ENCODE measurements around the gene UBE3D.
"Not testable (repeated sequence)": the region's sequence is repeated elsewhere in the genome, so short reads cannot be mapped to it uniquely, and the experiment has no call there.

The UBE3D gene

DNA sequence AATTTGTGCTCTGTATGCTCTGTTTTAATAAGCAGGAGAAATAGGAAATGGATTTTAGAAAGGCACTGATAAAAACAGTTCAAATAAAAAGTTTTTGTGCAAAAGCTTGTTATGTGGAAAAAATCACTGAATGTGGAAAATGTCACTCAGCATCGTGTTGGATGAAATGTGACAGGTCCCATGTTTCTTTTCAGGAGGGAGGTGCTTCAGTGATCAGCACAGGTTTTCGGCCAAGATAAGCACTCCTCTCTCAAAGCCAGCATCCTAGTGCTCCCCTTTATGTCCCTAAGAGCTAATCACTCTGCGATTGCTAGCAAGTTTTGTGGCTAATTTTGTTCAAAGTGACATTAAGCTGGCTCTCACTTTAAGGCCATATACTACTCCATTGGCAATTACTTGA is 12.0 kb downstream of the UBE3D start:
- no peak for DNase-seq

DNA sequence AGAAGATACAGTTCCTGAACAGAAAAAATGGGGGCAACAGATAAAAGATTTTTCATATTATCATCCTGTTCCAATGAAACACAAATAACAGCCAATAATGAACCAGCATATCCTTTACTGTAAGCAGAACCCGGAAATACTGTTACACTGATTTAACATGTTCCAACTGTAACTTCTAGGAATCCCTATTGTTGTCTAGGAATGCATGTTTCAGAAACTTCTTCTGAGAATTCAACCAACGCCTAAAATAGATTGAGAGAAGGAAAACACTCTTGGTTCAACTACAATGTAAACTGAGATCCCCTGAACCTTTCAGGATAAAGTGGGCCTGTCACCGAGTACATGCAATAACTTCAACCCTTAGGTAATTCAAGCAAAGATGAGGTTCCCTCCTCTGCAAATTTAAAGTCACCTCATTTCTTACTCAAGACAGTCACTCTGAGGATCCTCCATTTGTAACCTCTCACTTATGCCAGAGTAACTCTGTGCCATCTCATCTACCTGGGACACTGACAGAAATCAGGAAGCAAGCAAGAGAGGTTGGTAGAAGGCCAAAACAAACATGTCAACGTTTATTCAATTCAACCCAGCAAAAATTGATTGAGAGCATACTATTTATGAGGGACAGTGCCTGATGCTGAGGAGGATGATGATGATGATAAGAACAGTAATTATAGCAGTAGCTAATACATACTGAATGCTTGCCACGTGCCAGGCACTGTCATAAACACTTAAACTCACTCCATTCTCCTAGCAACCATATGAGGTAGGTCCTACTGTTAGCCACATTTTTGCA is 14.1 kb downstream of the UBE3D start:
- no peak for DNase-seq

DNA sequence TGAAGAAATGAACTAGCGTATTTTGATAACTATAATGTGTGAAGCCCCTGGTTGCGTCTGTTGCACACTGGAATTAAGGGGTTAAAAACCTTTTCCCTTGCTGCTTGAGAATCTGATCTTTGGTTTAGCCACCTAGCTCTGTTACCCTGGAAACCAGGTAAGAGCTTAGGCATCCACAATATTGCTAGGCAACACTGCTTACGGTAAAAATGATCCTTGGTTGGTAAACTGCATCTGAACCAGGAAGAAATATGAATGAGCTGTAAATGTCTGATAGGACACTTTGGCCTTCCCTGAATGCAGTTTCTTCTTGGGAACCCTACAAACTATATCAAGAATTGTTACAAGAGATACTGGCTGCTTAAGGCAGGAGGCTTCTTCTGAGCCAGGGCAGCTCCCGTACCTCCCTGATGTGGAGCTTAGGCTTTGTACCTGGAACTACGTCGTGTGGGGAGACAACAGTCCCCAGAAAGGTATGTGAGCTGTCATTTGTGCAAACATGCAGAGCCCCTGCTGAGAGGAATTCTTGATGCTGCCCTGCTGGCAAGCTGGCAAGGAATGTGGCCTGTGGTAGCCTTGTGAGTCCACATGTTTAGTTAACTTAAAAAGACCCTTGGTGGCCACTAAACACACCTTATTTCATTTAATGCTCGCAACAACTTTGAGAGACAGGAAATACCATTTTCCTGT is 18.4 kb downstream of the UBE3D start:
- DNase-seq, result no peak

DNA sequence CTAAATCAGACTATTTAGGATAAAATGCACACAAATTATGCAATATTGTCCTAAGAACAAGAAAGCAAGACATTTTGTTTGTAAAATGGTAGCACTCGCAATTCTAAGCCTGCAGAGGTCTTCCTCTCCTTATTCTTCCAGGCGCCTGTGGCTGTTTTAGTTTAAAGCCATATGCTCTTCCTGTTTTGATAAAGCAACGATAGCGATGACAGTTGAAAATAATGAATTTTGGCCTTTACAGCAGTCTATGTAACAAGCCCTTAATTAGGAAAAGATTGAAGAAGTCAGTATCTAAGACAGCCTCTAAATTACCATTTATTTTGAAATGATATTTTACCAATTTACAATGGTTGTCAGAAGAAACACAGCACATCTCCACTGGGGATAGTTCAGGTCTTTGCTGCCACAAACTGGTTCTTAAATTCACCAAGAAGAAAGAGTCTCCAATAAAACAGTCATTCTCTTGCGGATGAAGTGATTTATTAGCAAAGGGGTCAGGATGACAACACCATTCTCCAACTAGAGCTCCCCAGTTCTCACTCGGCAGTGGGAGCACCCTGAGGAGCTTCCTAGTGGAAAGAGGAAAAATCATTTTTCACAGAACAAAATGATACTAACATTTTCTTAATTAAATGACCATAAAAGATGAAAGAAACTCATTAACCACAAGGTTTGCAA is 21.4 kb downstream of the UBE3D start:
- no peak for DNase-seq

DNA sequence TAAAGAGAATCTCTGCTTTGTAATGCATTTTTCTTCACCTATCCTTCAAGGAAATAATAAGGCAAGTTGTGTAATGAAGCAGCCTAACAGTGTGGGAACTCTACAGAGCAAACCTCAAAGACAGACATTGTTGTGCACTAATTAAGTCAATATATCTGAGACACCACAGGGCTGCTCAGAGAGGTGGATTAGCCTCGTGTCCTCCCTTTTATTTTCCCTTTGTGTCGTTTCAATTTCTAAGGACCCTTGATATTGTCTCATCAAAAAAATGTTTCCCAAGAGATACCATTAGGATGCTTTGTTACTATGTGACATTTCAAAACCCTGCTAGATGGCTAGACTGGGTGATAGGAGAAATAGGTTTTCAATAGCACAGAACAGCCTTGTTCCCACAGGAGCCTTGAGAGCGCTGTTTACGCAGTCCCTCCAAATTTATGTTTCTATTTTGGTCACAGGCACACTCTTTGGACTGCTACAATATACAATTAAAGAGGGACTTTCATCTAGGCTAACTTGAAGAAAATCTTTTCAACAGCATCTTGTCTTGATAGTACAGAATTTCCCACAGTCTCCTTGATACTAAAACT is 23.1 kb downstream of the UBE3D start:
- DNase-seq, result peak; percentile 25

DNA sequence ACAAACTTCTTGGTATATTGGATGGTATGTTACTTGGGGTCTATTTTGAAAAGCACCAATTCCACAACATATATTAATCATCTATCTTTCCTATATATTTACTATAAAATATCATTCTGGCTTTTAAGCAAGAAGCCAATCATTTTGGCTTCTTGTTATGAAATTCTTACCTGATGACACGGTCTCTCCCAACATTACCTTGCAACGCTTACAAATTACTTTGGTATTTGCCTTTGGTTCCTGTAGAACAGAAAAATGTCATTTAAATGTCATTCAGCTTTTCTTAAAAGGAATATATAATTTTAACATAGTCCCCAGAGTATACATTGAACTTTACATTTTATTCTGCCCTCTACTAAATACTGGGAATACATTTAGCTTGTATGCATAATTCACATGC is 27.4 kb downstream of the UBE3D start:
- no peak for DNase-seq

DNA sequence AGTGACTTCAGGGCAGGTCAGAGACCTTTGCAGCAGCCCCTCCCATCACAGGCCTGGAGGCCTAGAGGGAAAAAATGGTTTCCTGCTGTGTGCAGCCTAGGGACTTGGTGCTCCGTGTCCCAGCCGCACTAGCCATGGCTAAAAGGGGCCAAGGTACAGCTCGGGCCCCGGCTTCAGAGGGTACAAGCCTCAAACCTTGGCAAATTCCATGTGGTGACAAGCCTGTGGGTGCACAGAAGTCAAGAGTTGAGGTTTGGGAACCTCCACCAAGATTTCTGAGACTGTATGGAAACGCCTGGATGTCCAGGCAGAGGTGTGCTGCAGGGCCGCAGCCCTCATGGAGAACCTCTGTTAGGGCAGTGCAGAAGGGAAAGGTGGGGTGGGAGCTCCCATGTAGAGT is 34.0 kb downstream of the UBE3D start:
- DNase-seq, result no peak

DNA sequence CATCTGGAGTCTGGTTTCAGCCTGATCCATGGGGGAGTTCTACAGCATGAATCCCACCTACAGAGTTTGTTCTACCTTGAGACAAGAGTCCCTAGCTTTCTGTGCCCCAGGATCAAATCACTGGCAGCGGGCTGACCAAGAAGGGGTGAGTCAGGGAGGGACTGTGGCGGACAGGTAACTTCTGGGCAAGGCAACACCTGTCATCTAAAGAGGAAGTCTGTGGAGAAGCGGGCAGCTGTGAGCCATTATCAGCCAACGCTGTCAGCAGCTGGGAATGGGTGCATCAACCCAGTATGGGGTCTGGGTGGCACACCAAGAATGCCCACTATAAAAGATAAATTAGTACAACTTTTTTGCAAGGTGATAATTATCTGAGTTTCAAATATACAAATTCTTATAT is 45.9 kb downstream of the UBE3D start:
- DNase-seq, result no peak

DNA sequence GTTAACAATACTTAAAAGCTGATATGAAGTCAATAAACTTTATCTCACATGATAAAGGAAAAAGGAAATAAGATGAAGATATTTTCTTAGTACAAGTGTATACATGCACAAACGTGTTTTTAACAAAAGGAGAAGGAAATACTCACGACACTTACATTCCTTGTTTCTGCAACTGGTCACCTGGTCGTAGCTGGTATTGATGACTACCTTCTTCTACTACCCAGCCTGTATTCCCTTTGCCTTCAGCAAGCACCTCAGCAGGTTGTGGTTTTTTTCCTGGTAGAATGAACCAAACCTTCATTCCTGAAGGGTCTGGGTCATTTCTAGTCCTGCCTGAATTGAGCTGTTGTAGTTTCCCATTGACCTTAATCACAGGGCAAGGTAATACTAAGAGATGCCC is 54.5 kb downstream of the UBE3D start:
- not testable (repeated sequence) for DNase-seq

DNA sequence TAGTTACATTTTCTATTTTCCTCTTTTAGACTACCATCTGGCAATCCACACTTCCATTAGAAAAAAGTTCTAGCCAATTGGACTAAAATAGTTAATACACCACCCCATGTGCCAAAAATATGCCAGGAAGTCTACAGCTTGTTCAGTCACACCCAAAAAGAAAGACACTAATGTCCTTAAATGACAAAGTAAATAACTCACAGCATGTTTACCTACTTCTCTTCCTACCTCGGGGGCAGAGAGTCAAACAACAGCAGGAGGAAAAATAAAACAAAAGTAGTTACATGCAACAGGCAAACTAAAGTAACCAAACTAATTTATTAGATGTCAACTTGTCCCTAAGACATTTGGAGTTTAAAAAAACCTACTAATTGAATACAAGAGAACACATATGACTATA is 57.0 kb downstream of the UBE3D start:
- no peak for DNase-seq

DNA sequence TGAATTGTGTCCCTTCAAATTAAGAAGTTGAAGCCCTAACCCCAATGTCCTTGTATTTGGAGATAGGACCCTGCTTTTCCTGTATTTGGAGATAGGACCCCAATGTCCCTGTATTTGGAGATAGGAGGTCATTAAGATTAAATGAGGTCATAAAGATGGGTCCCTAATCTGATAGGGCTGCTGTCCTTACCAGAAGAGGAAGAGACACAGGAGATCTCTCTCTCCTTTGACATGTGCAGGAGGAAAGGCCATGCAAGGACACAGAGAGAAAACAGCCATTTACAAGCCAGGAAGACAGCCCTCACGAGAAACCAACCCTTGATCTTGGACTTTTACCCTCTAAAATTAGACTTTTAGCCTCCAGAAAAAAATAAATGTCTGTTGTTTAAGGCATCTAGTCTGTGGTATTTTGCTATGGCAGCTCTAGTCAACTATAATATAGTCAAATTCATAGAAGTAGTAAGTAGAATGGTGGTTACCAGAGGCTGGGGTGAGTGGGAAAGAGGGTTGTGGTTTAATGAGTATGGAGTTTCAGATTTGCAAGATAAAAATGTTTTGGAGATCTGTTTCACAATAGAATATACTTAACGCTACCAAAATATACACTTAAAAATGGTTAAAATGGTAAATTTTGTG is 59.3 kb downstream of the UBE3D start:
- no peak for DNase-seq

DNA sequence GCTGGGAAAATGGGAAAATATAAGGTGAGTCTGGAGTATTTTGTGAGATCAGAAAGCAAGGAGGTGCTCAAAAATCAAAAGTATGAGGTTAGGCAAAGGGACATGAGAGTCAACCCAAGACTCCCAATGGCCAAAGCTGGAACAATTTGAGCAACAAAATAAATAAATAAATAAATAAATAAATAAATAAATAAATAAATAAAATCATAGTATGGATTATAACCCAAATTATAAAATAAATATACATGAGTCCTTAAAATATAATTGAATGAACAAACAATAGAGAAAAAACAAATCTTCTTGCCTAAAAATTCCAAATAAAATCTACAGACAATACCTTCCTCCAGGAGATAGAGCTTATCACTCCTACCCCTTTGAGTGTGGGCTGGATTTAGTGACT is 69.5 kb downstream of the UBE3D start:
- no peak for DNase-seq

DNA sequence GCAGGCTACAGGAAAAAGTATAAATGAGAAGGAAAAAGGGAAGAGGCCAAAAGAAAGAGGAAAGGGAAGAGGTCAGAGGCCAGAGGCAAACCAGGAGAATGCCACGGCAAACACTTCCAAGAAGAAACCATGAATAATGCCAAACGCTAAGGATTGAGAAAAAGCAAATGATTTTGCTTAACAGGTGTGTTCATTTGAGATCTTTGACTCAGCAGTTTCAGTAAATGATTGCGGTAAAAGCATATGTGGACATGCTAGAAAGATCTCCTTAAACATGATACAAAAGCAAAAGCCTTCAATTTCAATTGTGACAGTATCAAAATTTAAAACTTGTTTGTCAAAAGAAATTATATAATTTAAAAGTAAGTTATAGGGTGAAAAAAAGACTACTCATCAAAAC is 70.6 kb downstream of the UBE3D start:
- no peak for DNase-seq

DNA sequence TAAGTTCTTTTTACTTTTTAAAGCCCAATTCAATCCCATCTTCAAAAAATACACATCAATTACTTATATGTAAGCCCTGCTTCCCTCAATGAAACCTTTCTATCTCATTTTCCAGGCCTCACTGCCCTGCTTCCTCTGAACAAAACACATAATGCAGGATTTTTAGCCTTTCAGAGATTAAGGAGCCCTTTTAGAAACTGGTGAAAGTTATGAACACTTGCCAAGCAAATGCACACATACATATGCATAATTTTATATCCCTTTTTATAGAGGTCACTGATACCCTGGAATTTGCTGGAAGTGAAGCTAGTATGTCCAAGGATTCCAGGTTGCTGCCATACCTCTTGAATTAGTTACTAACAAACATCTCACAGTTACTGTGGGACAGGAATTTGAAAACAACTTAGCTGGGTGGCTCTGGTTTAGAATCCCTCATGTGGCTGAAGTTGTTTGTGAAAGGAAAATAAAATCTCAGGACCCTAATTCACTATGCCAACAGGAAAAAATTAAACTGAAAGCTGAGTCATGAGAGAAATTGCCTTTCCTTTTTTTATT is 75.8 kb downstream of the UBE3D start:
- DNase-seq, result no peak

DNA sequence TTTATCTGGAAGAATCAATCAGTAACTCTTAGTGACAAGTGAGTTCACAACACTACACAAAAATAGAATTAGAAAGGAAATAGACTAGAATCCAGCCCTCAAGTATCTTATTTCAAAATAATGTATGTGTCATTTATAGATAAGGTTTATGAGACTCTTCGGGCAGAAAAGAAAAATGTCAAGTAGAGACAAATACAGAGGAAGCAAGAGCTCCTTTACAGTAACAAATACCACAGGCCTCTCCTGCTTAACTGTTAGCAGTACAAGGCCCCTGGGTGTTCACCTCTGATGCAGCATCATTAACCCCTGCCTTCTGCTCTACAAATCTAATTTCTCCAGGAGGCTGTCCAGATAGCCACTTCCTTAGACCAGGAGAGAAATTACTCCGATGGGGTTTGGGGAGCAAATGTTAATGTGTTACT is 76.7 kb downstream of the UBE3D start:
- peak; percentile 29 for DNase-seq

DNA sequence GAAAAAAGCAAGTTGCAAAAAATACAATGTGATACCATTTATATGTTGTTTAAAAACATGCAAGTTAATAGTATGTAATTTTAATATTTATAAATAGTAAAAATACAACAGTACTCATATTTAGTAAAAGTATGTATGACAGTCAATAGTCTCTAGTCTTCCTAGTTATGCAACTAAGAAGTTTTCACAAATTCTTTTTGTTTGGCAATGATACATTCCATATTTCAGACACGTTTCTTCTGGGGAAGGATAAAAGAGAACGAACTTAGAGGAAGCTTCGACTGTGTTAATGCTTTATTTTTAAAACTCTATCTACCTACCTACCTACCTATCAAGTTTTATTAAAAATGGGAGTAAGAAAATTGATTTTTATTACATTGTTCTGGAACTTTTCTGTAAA is 77.7 kb downstream of the UBE3D start:
- no peak for DNase-seq

DNA sequence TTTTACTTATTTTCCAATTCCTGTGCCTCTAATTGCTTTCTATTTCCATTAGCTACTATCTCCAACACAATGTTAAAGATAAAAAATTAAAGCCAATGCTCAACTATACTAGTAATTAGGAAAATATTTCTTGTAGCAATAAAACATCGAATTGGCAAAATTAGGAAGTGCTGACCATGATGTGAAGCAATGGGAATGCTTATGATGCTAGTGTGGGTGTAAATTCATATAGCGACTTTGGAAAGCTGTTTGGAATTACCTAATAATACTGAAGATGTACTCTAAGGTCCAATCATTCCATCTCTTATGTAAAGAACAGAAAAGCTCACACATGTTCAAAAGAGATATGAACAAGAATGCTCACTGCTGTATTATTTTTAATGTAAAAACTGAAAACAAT is 78.2 kb downstream of the UBE3D start:
- DNase-seq, result no peak

DNA sequence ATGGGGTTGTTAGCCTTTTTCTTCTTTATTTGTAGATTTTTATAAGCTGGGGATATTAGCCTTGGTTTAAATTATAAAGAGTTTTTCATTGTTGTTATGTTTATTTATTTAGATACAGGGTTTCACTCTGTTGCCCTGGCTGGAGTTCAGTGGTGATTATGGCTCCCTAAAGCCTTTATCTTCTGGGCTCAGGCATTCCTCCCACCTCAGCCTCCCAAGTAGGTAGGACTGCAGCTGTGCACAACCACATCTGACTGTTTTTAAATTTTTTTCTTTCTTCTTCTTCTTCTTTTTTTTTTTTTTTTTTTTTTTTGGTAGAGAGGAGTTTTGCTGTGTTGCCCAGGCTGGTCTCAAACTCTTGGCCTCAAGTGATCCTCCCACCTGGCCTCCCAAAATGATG is 80.9 kb downstream of the UBE3D start:
- DNase-seq, result no peak

DNA sequence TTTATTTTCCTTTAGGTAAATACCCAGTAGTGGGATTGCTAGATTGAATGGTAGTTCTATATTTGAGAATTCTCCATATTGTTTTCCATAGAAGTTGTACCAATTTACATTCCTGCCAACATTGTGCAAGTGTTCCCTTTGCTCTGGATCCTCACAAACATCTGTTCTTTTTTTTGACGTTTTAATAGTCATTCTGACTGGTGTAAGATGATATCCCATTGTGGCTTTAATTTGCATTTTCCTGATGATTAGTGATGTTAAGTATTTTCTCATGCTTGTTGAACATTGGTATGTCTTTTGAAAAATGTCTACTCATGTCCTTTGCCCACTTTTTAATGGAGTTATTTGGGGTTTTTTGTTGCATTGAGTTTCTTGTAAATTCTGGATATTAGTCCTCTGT is 85.6 kb downstream of the UBE3D start:
- DNase-seq, result no peak

DNA sequence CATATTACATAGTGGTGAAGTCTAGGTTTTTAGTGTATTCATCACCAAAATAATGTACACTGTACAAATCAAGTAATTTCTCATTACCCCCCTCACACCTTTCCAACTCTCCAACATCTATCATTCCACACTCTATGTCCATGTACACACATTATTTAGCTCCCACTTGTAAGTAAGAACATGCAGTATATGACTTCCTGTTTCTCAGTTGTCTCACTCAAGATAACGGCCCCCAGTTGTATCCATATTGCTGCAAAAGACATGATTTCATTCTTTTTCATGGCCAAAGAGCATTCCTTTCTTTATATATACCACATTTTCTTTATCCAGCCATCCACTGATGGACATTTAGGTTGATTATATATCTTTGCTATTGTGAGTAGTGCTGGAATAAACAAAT is 86.0 kb downstream of the UBE3D start:
- no peak for DNase-seq

DNA sequence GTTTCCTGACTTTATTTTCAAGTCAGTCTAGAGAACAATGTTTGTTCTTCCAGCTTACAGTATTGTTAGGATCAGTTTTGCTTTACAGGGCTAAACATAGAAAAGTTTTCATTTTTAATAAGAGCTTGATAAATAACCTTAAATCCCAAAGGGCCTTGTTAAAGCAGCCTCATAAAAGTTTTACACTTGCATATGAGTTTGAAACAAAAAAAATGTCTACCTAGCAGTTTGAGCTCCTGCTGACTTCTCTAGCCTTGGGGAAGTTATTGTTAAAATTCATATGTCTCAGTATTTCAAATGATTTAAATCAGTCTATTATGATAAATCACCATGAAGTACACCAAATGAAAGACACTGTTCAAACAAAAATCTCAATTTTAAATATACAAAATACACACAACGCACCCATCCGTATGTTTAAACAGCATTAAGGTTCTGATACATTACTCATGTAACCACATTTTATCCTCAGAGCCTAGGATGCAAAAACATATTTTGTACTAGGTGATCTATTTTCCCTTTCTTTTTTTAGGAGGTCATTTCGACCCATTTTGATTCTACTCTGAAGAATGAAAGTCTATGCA is 87.2 kb downstream of the UBE3D start:
- no peak for DNase-seq

DNA sequence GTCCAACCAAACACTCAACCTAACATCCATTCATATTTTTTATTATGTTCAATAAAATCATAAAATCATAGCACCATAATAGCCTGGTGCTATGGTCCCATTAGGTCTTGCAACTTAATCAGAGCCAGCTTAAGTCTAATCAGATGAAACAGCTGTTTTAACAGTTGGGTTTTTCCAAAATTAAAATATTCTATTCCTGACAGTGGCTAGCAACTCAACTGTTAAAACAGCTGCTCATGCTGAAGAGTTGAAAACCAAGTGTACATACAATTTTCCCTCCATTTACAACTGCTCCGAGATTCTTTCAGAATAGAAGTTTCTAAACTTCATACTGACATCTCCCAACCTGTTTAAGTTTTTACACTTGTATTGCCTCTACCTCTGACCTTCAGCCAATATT is 89.5 kb downstream of the UBE3D start:
- no peak for DNase-seq
